ENCODE results near the gene INCENP. TPM values are rescaled to one million over a fixed set of nuclear protein-coding genes. Genes with fewer than 3 reads are reported as not detected.

The INCENP gene
- total RNA-seq, 4 donors from 2014 or later = 21.4 to 120 (median 31.4) TPM

GRCh38 chr11:62119569-62119968 is 4.2 kb upstream of the INCENP start:
- Histone ChIP-seq H3K27ac (no peak overlapping the region), H3K27me3 (no peaks in the 10 kb centered on the region), H3K4me3 (no peak overlapping the region), H3K4me1 (peaks cover 0 to 8% (median 1%) of the 10 kb centered on the region in 4 donors), H3K36me3 (no peaks in the 10 kb centered on the region), H3K9me3 (no peaks in the 10 kb centered on the region)
- no peak for TF ChIP-seq CTCF (IDR thresholded peaks at IDR 0.05)
- TF ChIP-seq POLR2A (IDR thresholded peaks at IDR 0.05) = no peak
- no peak for DNase-seq

GRCh38 chr11:62120001-62120400 is 3.8 kb upstream of the INCENP start:
- H3K36me3 ChIP-seq = no peaks in the 10 kb centered on the region
- no peaks in the 10 kb centered on the region for H3K9me3 ChIP-seq
- no peak overlapping the region for H3K27ac ChIP-seq
- no peak overlapping the region for H3K4me3 ChIP-seq
- TF ChIP-seq CTCF (IDR thresholded peaks at IDR 0.05) = no peak
- no peaks in the 10 kb centered on the region for H3K27me3 ChIP-seq
- peak in 1 of 3 donors; percentile 12 for DNase-seq
- peaks cover 0 to 12% (median 5%) of the 10 kb centered on the region in 4 donors for H3K4me1 ChIP-seq

GRCh38 chr11:62120431-62120830 is 3.4 kb upstream of the INCENP start:
- no peak overlapping the region for H3K4me3 ChIP-seq
- H3K27me3 ChIP-seq = no peaks in the 10 kb centered on the region
- no peak for TF ChIP-seq CTCF (IDR thresholded peaks at IDR 0.05)
- no peak for TF ChIP-seq POLR2A (IDR thresholded peaks at IDR 0.05)
- no peak for DNase-seq
- H3K36me3 ChIP-seq = no peaks in the 10 kb centered on the region
- peaks cover 0 to 16% (median 8%) of the 10 kb centered on the region in 4 donors for H3K4me1 ChIP-seq
- H3K27ac ChIP-seq = no peak overlapping the region
- no peaks in the 10 kb centered on the region for H3K9me3 ChIP-seq

GRCh38 chr11:62122076-62122475 is 1.7 kb upstream of the INCENP start:
- Histone ChIP-seq H3K4me1 (peaks cover 0 to 18% (median 9%) of the 10 kb centered on the region in 4 donors), H3K4me3 (no peak overlapping the region), H3K27ac (no peak overlapping the region), H3K9me3 (no peaks in the 10 kb centered on the region), H3K36me3 (no peaks in the 10 kb centered on the region), H3K27me3 (no peaks in the 10 kb centered on the region)
- DNase-seq = no peak
- TF ChIP-seq POLR2A (IDR thresholded peaks at IDR 0.05) (no peak), CTCF (IDR thresholded peaks at IDR 0.05) (no peak)

GRCh38 chr11:62124186-62125113 is 639 bp downstream of the INCENP start:
- DNase-seq = peak in 1 of 3 donors; percentile 58
- H3K27me3 ChIP-seq = no peaks in the 10 kb centered on the region
- no peaks in the 10 kb centered on the region for H3K9me3 ChIP-seq
- H3K27ac ChIP-seq = peak overlapping the region; percentile 53 to 78 (median 64)
- TF ChIP-seq CTCF (IDR thresholded peaks at IDR 0.05) (no peak), POLR2A (IDR thresholded peaks at IDR 0.05) (no peak)
- H3K4me1 ChIP-seq = peaks cover 0 to 18% (median 9%) of the 10 kb centered on the region in 4 donors
- peaks cover 0 to 11% (median 0%) of the 10 kb centered on the region in 3 donors for H3K36me3 ChIP-seq
- H3K4me3 ChIP-seq = peak overlapping the region; percentile 85 to 99 (median 86)

Measured in Peyer's patch (tissue), 4 donors.